GM18867 (cell line): Measurements from ENCODE around the gene SPSB3.
"Not testable (repeated sequence)": the region's sequence is repeated elsewhere in the genome, so short reads cannot be mapped to it uniquely, and the experiment has no call there.

Experiments used
- ATAC-seq: cut with Tn5 transposase; IDR thresholded peaks from one replicate; pipeline ENCODE4 v1.9.1; 2021; ENCODE audit warnings: mild to moderate bottlenecking, moderate library complexity; ENCODE audit not compliant: unreplicated experiment

The SPSB3 gene

GRCh38 chr16:1817276-1817589, 34.9 kb upstream of the SPSB3 start:
- ATAC-seq, result no peak

GRCh38 chr16:1816396-1817275, 34.3 kb upstream of the SPSB3 start:
- no peak for ATAC-seq

- no peak for ATAC-seq
These were observed 33.1 kb upstream of the SPSB3 start for GRCh38 chr16:1815461-1815860.

GRCh38 chr16:1812732-1813163, 30.4 kb upstream of the SPSB3 start:
- ATAC-seq, result no peak

GRCh38 chr16:1810536-1810935, 28.2 kb upstream of the SPSB3 start:
- no peak for ATAC-seq

GRCh38 chr16:1810106-1810505, 27.7 kb upstream of the SPSB3 start:
- no peak for ATAC-seq

GRCh38 chr16:1809281-1809801, 27.0 kb upstream of the SPSB3 start:
- no peak for ATAC-seq

GRCh38 chr16:1808691-1809090, 26.3 kb upstream of the SPSB3 start:
- no peak for ATAC-seq

- no peak for ATAC-seq
These were observed 25.3 kb upstream of the SPSB3 start for GRCh38 chr16:1807626-1808025.

- ATAC-seq, result no peak
These were observed 18.3 kb upstream of the SPSB3 start for GRCh38 chr16:1800701-1801100.

- ATAC-seq, result not testable (repeated sequence)
These were observed 16.9 kb upstream of the SPSB3 start for GRCh38 chr16:1799263-1799662.

GRCh38 chr16:1794908-1795666, 12.7 kb upstream of the SPSB3 start:
- ATAC-seq, result no peak

- ATAC-seq, result no peak
These were observed 12.0 kb upstream of the SPSB3 start for GRCh38 chr16:1794221-1794871.

GRCh38 chr16:1793578-1794220, 11.3 kb upstream of the SPSB3 start, which contains the start of gene IGFALS:
IGFALS (minus strand) TSS chr16:1793705; CDS start chr16:1793652, 53 bp downstream.
- ATAC-seq, result no peak

GRCh38 chr16:1792836-1793577, 10.6 kb upstream of the SPSB3 start:
- ATAC-seq, result no peak

- no peak for ATAC-seq
These were observed 9.8 kb upstream of the SPSB3 start for GRCh38 chr16:1791943-1792812.

- no peak for ATAC-seq
These were observed 9.0 kb upstream of the SPSB3 start for GRCh38 chr16:1791256-1791942.

GRCh38 chr16:1790611-1791255, 8.4 kb upstream of the SPSB3 start:
- no peak for ATAC-seq
